ENCODE measurements around the gene NOM1.

The NOM1 gene

GRCh38 chr7:156985101-156985992 lies 35.8 kb downstream of the NOM1 start:
- ATAC-seq, result no peak

GRCh38 chr7:156986378-156986777 lies 36.9 kb downstream of the NOM1 start:
- ATAC-seq, result no peak

- no peak for ATAC-seq
Observed at GRCh38 chr7:156988343-156989185, 39.1 kb downstream of the NOM1 start.

GRCh38 chr7:156989766-156990535 lies 40.4 kb downstream of the NOM1 start:
- no peak for ATAC-seq

GRCh38 chr7:156993021-156993924 lies 43.8 kb downstream of the NOM1 start:
- ATAC-seq, result no peak

- no peak for ATAC-seq
Observed at GRCh38 chr7:156993925-156994235, 44.4 kb downstream of the NOM1 start.

GRCh38 chr7:156994417-156994816 lies 44.9 kb downstream of the NOM1 start:
- no peak for ATAC-seq

GRCh38 chr7:156998988-156999957 lies 49.8 kb downstream of the NOM1 start:
- no peak for ATAC-seq

GRCh38 chr7:156999958-157000726 lies 50.6 kb downstream of the NOM1 start:
- ATAC-seq, result no peak

- no peak for ATAC-seq
Observed at GRCh38 chr7:157000741-157001653, 51.5 kb downstream of the NOM1 start.

GRCh38 chr7:157001920-157002818 lies 52.7 kb downstream of the NOM1 start:
- ATAC-seq, result no peak

GRCh38 chr7:157002819-157003421 lies 53.4 kb downstream of the NOM1 start:
- ATAC-seq, result no peak

GRCh38 chr7:157003445-157003755 lies 53.9 kb downstream of the NOM1 start:
- no peak for ATAC-seq

GRCh38 chr7:157003756-157004520 lies 54.4 kb downstream of the NOM1 start:
- no peak for ATAC-seq

GRCh38 chr7:157004521-157005455 lies 55.3 kb downstream of the NOM1 start:
- no peak for ATAC-seq

Data from activated CD4-positive, CD25-positive, alpha-beta regulatory T cell treated with anti-CD3 and anti-CD28 coated beads, Interleukin-2, amount 50 U/mL, for 24 hours (primary cell).